Midbrain (tissue), 1 donor: ENCODE measurements around the gene EMD.

Experiments used
- DNase-seq: peaks from one replicate; lab custom pipeline; 2025; lab: John Stamatoyannopoulos, UW

The EMD gene

DNA sequence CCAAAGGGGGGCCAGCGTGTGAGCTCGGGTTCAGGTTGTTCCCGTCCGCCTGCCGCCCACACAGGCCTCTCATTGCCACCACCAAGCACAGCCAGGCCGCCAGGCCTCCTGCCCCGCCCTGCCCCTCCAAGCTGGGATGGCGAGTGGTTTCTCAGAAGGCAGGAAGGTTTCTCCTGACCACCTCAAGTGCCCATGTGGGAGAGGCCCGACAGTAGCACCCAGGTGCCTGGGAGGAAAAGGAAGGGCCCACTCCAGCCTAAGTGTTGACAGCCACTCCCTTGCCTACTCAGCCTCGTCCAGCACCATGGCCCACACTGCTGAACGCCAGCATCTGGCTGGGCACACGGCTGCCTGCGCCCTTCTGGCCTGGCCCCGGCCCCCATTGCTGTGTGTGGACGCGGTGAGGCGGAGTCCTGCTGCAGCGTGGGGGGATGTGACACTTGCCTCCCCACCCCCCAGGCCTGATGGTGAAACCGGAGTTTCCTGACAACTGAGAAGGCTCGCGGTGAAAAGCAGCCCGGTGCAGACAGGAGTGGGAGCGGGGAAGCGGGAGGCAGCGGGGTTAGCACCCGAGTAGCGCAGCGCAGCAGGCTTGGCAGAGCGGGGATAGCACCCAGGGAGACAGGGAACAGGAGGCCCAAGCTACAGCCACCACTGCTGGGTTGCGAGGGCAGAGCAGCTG is 23.9 kb upstream of the EMD start:
- DNase-seq = no peak

DNA sequence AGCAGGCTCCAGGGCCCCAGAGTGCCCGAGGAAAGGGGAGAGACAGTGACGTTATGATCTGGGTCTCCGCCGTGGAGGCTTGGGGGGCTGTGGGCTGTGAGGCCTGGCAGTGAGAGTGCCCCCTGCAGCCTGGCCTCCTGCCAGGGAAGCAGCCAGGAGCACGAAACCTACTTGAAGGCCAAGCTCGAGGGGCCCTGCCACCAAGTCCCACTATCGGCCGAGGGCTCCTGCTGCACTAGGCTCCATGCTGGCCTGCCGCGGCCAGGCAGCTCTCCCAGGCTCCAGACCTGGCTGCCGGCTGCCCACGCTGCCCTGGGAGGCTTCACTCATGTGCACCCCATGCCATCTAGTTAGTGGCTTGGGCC is 23.3 kb upstream of the EMD start:
- DNase-seq = no peak

DNA sequence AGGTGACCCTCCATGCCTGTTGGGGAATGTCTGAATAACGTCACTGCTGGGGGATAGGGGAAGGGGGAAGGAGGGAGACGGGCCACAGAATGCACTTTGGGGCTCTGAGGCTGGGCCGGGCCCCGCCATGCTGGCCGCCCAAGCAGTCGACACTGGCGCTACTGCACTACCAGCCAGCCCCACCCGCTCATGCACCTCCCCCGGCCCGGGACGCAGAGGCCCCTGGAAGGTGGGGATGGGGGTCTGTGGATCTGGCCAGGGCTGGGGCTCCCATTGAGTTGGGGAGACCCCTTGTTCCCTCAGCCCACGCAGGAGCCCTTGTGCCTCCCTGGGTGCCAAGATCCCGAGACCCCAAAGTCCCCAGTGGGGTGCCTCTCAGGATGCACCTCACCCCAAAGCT is 22.5 kb upstream of the EMD start:
- no peak for DNase-seq

GRCh38 chrX:154357205-154357604 is 21.9 kb upstream of the EMD start:
- no peak for DNase-seq

- no peak for DNase-seq
These were observed 21.1 kb upstream of the EMD start for GRCh38 chrX:154358011-154358410.

DNA sequence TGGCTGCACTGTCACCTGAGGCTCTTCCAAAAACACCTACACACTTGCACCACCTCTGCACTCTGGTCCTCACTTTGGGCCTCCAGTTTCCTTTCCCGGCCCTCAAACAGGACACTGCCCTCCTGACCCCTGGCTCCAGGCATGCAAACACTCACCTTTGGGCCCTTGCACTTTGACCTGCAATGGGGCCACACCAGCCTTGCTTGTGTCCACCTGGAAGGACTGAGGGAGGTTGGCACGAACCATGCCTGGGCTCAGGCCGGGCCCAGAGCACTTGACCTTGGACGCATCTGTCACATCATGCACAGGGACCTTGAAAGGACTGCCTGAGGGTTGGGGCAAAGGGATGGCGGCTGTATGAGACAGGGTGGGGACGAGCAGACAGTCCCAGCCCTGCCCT is 20.3 kb upstream of the EMD start:
- DNase-seq = no peak

GRCh38 chrX:154359362-154360154 is 19.5 kb upstream of the EMD start:
- no peak for DNase-seq

- no peak for DNase-seq
These were observed 18.9 kb upstream of the EMD start for GRCh38 chrX:154360155-154360713.

- no peak for DNase-seq
These were observed 16.9 kb upstream of the EMD start for GRCh38 chrX:154362085-154362742.

- no peak for DNase-seq
These were observed 15.2 kb upstream of the EMD start for GRCh38 chrX:154363706-154364439.

DNA sequence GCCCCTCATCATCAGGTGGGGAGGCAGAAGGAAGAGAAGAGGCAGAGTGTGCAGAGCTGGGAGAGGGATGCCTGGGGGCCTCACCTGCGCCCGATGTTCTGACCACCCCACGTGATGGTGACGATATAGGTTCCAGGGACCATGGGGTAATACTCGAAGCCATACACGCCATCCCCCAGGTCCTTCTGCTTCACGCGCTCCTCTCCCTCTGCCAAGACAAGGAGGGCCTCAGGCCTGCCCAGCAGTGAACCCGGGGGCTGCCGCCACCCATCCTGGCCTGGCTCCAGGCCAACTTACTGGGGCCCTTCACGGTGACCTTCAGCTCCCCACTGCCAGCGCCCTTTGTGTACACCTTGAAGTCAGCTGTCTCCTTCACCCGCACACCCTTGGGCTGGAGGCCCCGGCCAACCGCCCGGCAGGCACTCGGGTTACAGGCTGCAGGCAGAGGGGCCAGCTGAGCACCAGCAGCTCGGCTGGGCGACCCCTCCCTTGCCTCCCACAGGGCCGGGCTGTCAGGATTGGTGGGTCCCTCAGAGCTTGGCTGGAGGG is 14.0 kb upstream of the EMD start:
- DNase-seq = no peak

DNA sequence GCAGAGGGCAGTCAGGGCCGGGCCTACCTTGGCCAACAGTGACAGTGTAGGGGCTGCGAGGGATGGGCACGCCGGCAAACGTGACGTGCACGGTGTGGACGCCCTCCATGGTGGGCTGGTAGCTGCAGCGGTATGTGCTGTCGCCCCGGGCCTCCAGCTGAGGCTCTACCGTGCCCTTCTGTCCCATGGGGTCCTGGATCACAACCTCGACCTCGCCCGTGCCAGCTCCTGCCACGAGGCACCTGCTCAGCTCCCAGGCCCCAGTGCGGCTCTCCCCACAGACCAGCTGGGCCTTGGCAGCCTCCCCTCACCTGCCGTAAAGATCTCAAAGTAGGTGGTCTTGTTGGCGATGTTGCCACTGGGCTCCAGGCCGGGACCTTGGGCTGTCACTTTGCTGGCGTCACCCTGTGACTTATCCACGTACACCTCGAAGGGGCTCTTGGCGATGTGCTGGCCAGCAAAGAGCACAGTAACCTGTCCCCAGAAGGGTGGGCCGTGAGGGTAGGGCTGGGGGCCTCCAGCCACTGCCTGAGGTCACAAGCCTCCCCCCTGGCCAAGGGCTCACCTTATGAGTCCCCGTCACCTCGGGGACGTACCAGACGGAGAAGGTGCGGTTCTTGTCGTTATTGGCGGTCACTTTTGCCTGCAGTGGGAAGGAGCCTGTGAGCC is 13.0 kb upstream of the EMD start:
- no peak for DNase-seq

DNA sequence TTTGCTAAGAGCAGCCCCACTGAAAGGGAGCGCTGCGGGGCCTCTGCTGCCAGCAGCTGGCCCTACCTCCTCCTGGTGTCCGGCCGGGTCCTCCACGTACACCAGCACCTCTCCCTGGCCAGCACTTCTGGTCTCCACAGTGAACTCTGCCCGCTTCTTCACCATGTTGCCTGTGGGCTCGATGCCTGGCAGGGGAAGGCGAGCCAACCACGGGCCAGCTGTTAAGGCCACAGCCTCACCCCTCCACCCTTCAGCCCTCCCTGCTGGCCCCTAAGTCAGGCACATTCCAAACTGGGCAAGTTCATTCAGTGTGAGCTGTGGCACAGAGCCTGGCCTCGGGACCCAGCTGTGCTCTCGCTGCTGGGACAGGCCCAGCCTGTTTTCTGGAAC is 12.4 kb upstream of the EMD start:
- peak; percentile 47 for DNase-seq

DNA sequence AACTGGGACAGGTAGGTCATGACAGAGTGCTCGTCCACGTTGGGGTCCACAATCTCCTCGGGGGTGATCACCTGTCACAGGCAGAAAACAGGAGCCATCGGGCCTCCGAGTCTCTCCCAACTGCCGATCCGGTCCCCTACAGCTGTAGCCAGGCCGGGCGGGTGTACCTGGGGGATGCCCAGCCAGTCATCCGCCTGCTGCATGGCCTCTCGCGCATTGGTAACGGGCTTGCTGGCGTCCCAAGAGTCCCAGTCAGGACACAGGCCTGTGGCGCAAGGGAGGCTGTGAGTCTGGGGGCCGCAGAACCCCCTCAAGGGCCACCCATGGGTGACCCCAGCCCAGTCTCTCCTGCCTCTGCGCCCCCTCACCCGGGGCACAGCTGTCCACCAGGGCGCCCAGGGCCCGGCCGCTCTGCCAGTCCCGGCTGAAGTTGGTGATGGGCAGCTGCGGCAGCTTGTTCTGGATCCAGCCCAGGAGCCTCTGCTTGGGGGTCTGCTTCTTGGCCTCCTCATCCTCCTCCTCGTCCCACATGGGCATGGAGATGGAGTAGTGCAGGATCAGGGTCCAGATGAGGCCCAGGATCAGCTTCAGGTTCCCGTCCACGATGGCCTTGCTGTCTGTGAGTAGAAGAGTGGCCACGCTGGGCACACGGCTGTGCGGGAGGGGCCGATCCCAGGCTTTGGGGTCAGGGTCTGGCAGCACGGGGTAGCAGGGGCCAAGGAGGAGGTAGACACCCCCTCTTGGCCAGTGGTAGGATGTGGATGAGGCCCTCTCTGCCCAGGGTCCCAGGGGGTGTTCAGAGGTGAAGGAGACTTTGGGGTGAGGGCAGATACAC is 11.4 kb upstream of the EMD start:
- DNase-seq = no peak

DNA sequence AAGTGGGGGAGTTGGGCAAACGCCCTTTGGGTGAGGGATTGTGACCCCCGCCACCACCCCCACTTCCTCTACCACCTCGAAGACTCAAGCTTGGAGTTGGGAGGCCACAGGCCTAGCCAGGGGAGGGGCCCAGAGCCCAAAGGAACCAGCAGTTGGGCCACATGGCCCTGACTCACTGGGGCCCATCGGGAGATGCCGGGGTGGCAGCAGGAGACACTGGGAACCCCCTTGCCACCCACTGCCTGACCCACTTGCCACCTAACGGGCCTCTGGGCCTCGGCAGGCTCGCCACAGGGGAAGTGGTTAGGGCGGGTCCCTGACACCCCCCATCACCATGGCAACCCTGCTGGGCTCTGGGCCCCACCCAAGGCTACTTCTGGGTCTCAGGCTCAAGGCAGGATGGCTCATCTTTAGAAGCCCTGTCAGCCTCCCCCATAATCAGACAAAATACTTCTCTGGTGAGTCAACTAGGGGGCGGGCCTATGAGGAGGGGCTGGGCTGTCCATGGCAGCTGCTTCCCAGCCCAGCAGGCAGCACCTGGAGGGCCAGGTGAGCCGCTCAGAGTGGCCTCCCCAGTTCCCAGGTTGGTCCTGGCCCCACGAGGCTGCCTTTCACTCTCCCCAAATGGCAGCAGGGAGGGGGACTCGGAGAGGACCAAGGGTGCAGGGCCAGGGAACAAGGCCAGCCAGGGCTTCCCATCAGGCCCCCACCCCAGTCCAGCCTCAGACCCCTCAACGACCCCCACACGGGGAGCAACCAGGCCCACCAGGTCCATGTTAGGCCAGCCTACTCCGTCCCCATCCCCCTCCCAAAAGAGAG is 10.3 kb upstream of the EMD start:
- DNase-seq = no peak

GRCh38 chrX:154369449-154370299 is 9.4 kb upstream of the EMD start:
- peak; percentile 52 for DNase-seq

DNA sequence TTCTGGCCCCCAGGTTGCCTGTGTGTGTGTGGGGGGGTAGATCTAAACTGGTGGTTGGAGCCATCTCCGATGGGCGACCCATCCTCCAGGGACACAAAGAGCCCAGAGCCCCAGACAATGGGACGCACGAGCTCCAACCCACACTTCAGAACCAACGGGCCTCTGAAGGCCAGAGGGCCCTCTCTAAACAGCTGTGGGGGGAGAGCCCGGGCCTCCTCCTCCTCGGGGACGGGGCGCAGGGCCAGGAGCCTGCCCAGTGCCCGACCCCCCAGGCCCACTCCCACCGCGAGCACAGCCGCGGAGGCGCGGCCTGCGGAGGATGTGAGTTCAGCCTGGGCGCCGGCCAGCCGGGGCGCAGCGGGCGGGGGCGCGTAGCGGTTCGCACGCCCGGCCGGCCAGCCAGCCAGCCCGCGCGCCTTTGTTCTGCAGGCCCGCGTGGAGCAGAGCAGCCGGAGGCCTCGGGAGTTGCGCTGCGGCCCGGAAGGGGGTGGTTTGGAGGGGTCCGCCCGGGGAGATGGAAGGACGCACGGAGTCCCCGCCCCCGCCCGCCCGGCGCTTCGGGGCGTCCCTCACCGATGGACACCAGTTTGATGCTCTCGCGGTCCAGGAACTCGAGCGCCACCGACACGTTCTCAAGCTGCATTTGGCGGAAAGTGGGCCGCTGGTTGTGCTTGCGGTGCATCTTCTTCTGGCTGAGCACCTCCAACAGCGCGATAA is 8.6 kb upstream of the EMD start:
- DNase-seq = no peak
